HuH-7.5 (cell line): Measurements from ENCODE around the gene THOC7.

Experiments
- DNase-seq: peaks from one replicate; pipeline ENCODE4 v3.0.0; 2011; ENCODE audit warnings: low spot score

Gene THOC7

GRCh38 chr3:63842127-63842526 lies 21.5 kb downstream of the THOC7 start:
- no peak for DNase-seq

GRCh38 chr3:63841704-63842103 lies 21.9 kb downstream of the THOC7 start:
- DNase-seq, result no peak

- no peak for DNase-seq
Measured at GRCh38 chr3:63832395-63832794, 31.2 kb downstream of the THOC7 start.

GRCh38 chr3:63830526-63830925 lies 33.1 kb downstream of the THOC7 start:
- DNase-seq, result no peak

- DNase-seq, result no peak
Measured at GRCh38 chr3:63824309-63824708, 39.3 kb downstream of the THOC7 start.

DNA sequence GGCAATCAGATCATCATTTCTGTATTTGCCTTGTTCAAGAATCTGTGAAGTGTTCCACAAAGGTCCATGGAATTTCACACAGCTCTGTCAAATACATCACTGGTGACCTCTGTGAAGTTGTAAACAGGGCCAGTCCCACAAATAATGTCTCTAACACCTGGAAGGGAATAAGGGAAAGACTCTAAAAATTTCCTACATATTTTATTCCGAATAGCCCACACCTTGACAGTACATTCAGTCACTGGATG lies 44.5 kb downstream of the THOC7 start, which contains the start of gene C3orf49:
TSS of gene C3orf49 (plus strand) at position 149 of the 248 bp plus-strand sequence. CDS start 173 bp downstream, outside the sequence.
- no peak for DNase-seq

GRCh38 chr3:63818282-63819150 lies 45.1 kb downstream of the THOC7 start:
- DNase-seq, result peak; percentile 61

GRCh38 chr3:63817225-63817624 lies 46.4 kb downstream of the THOC7 start:
- no peak for DNase-seq

- no peak for DNase-seq
Measured at GRCh38 chr3:63814237-63814636, 49.4 kb downstream of the THOC7 start.

DNA sequence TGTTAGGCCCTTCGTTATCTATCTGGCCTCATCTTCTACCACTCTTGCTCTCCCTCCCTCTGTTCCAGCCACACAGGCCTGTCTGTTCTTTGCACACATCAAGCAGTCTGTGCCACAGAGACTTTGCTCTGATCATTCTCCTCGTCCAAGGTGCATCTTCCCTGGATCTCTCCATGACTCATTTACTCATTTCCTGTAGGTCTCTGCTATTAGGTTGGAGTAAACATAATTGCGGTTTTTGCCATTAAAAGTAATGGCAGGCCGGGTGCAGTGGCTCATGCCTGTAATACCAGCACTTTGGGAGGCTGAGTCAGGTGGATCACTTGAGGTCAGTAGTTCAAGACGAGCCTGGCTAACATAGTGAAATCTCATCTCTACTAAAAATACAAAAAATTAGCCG lies 54.0 kb downstream of the THOC7 start:
- DNase-seq, result no peak

GRCh38 chr3:63808633-63809032 lies 55.0 kb downstream of the THOC7 start:
- no peak for DNase-seq

DNA sequence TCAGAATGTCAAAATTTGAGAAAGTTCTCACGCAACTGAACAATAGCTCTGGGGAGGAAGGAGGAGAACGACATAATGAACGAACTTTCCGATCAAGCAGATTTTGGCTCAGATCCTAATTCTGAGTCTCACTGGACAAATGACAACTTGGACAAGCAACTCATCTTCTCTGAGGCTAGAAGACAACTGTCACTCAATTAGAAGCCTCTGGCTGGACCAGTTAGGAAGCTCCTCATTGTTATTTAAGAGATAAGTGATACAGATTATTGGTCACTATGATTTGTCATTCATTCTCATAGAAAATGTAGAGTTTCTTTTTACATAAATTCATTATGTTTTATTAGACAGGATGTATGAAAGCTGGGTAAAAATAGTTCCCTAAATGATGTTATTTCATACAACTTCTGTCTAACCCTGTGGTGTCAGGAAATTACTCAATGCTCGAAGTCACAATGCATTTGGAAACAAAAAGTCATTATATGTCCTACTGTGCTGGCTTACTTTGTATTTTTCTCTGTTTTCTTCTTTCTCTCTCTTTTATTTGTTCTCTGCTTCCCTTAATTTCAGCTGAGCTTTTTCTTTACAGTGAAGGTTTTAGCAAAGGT lies 55.5 kb downstream of the THOC7 start:
- DNase-seq, result no peak

DNA sequence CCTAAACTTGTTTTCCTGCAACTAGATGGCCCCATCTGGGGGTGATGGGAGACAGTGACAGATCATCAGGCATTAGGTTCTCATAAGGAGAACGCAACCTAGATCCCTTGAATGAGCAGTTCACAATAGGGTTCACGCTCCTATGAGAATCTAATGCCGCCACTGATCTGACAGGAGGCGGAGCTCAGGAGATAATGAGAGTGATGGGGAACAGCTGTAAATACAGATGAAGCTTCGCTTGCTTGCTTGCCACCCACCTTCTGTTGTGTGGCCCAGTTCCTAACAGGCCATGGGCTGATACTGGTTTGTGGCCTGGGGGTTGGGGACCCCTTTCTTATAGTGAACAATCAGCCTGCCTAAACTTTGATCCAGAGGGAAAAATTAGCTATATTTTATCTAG lies 59.7 kb downstream of the THOC7 start:
- DNase-seq, result no peak

DNA sequence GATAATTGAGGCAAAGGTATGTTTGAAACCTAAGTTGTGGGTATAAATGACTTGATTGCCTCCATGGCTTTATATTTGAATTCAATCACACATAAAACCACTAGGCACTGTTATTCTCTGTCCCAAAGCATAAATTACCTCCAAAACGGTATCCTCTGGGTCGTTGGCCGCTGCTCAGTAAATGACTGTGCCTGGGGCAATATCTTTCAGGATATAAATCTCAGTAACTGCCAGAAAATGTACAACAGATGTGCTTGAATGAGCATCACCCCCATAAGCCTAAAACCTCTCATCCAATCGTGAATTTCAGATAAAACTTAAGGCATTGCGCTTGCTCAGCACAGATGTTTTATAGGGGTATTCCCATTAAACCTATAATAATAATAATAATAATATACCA lies 63.5 kb downstream of the THOC7 start:
- DNase-seq, result no peak

DNA sequence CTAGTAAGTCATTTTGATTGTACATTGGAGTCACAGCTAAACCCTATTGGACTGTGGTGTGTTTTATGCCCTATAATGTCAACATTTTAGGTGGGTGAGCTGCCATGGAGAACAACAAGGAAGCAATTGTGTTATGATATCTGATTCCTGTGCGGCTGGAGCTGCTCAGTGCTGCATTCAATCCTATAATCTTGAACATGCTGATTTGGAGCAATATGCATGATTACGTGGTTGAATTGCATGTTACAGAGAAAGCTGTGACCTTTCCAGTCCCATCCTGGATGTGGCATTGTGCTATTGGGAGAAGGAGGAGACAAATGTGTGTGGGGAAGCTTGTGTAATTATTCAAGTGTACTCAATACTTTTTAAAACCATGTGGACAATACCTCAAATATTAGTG lies 64.7 kb downstream of the THOC7 start:
- DNase-seq, result no peak

GRCh38 chr3:63798544-63798943 lies 65.1 kb downstream of the THOC7 start:
- no peak for DNase-seq

DNA sequence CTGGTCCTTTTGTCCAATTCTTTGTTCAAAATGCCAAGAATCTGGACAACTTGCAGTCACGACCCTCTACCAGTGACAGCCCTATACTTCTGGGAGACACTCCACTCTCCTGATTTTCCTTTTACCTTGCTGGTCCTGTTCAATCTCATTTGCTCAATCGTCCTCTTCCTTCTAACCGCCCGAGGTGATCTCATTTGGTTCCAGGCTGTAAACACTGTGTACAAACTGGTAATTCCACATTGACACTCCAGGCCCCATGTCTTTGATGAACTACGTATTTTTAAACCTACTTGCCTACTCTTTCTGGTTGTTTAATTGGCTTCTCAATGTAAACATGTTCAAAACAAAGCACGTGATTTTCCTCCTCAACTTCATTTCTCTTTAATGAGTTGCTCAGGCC lies 68.2 kb downstream of the THOC7 start:
- no peak for DNase-seq

GRCh38 chr3:63791974-63792373 lies 71.6 kb downstream of the THOC7 start:
- DNase-seq, result peak; percentile 9
